B cell (primary cell): ENCODE results near the gene CAMK2G. TPM values are rescaled to one million over a fixed set of nuclear protein-coding genes. Genes with fewer than 3 reads are reported as not detected.

Experiments used
- ATAC-seq: fragments of 200-7000 bp; cut with Tn5 transposase; one replicate; pipeline ENCODE4 v1.10.0; 2021; ENCODE audit warnings: low read depth, mild to moderate bottlenecking, moderate number of reproducible peaks, moderate library complexity
- CTCF ChIA-PET: fragments of 350-600 bp; sonication (Branson Sonifier 250); formaldehyde crosslinking; loops from one replicate; lab custom pipeline; 2021; ENCODE audit warnings: antibody characterized with exemption, inconsistent platforms; lab: Charles Lee
- POLR2A ChIA-PET: fragments of 350-600 bp; sonication (Branson Sonifier 250); formaldehyde crosslinking; loops from one replicate; lab custom pipeline; 2021; ENCODE audit warnings: antibody characterized with exemption; lab: Charles Lee
- DNase-seq: peaks from one replicate; pipeline ENCODE4 v3.0.0; 2013
- H2AFZ ChIP-seq: 2 replicates; pipeline ENCODE4 v1.6.1; 2012; ENCODE audit warnings: mild to moderate bottlenecking, low read depth, low read length; ENCODE audit not compliant: insufficient read depth, poor library complexity, severe bottlenecking
- H3K27ac ChIP-seq, 2 donors: 1 replicate in 1 of 2; 2 replicates in 1 of 2; pipeline ENCODE4 v1.5.1; 2012 to 2013; ENCODE audit warnings: low read length in 2 of 2, mild to moderate bottlenecking in 2 of 2, moderate library complexity in 1 of 2
- H3K27me3 ChIP-seq, 4 experiments: fragments of 200-600 bp in 1 of 4; sonication (generic) in 1 of 4; replicated peaks in 1 of 4; 1 replicate in 2 of 4; 2 replicates in 2 of 4; pipeline versions ENCODE4 v1.6.1 to v1.7.0; 2013 to 2016; ENCODE audit warnings: low read length in 3 of 4, mild to moderate bottlenecking in 2 of 4, mixed read lengths in 1 of 4, moderate library complexity in 1 of 4; ENCODE audit not compliant: insufficient read depth in 4 of 4, control insufficient read depth in 3 of 4; ENCODE audit errors: control extremely low read depth in 1 of 4
- H3K36me3 ChIP-seq, 2 experiments: replicated peaks in 1 of 2; 1 replicate in 1 of 2; 2 replicates in 1 of 2; pipeline versions ENCODE4 v1.6.1 to v1.7.1; 2013; ENCODE audit warnings: low read length in 1 of 2; ENCODE audit not compliant: insufficient read depth in 2 of 2, control insufficient read depth in 1 of 2; ENCODE audit errors: control extremely low read depth in 1 of 2, extremely low read depth in 1 of 2
- H3K4me1 ChIP-seq, 2 donors: fragments of 200-600 bp in 1 of 2; sonication (generic) in 1 of 2; 1 replicate in 1 of 2; 2 replicates in 1 of 2; pipeline versions ENCODE4 v1.5.1 to v1.6.1; 2013 to 2017; ENCODE audit warnings: low read length in 2 of 2; ENCODE audit not compliant: control insufficient read depth in 2 of 2, insufficient read depth in 2 of 2
- H3K4me2 ChIP-seq: replicated peaks from 2 replicates; pipeline ENCODE3; 2012; ENCODE audit warnings: mild to moderate bottlenecking, low read depth, low read length; ENCODE audit not compliant: poor library complexity, severe bottlenecking
- H3K4me3 ChIP-seq, 5 experiments: fragments of 200-600 bp in 1 of 5; sonication (generic) in 1 of 5; 1 replicate in 3 of 5; 2 replicates in 2 of 5; pipeline versions ENCODE4 v1.5.1 to v1.7.0; 2011 to 2016; ENCODE audit warnings: low read length in 4 of 5, mild to moderate bottlenecking in 4 of 5, low read depth in 2 of 5, control low read depth in 1 of 5, moderate library complexity in 1 of 5; ENCODE audit not compliant: insufficient read depth in 1 of 5; ENCODE audit errors: control extremely low read depth in 1 of 5, extremely low read depth in 1 of 5
- H3K79me2 ChIP-seq: fragments of 200-600 bp; sonication (generic); one replicate; pipeline ENCODE4 v1.6.0; 2016; ENCODE audit warnings: low read length; ENCODE audit not compliant: control insufficient read depth, insufficient read depth
- H3K9ac ChIP-seq: fragments of 200-600 bp; sonication (generic); 2 replicates; pipeline ENCODE4 v1.6.1; 2017; ENCODE audit warnings: mild to moderate bottlenecking, low read length, moderate library complexity
- H3K9me3 ChIP-seq, 3 donors: one replicate each; pipeline versions ENCODE4 v1.6.1 to v1.7.1; 2013; ENCODE audit warnings: low read length in 2 of 3; ENCODE audit not compliant: control insufficient read depth in 2 of 3, insufficient read depth in 1 of 3; ENCODE audit errors: control extremely low read depth in 1 of 3
- H4K20me1 ChIP-seq: 2 replicates; pipeline ENCODE4 v1.6.0; 2012; ENCODE audit warnings: mild to moderate bottlenecking, low read length; ENCODE audit not compliant: insufficient read depth, control insufficient read depth, poor library complexity, severe bottlenecking
- H3K27ac Mint-ChIP-seq: one replicate; pipeline ENCODE4 v1.8.0; 2021; ENCODE audit warnings: mixed read lengths
- H3K27me3 Mint-ChIP-seq: one replicate; pipeline ENCODE4 v1.8.0; 2021; ENCODE audit warnings: mixed read lengths
- H3K4me1 Mint-ChIP-seq: one replicate; pipeline ENCODE4 v1.8.0; 2021; ENCODE audit warnings: mixed read lengths
- H3K4me3 Mint-ChIP-seq: one replicate; pipeline ENCODE4 v1.8.0; 2021; ENCODE audit warnings: mixed read lengths
- H3K9me3 Mint-ChIP-seq: one replicate; pipeline ENCODE4 v1.8.0; 2022; ENCODE audit warnings: mixed read lengths; ENCODE audit not compliant: insufficient read depth
- CTCF ChIP-seq: fragments of 200-600 bp; IDR thresholded peaks from one replicate; pipeline ENCODE4 v1.8.0; 2022; ENCODE audit warnings: antibody characterized with exemption, mild to moderate bottlenecking
- EZH2 ChIP-seq: IDR thresholded peaks from 2 replicates; pipeline ENCODE4 v1.6.1; 2012; ENCODE audit warnings: borderline replicate concordance, low read depth, mild to moderate bottlenecking, moderate library complexity, low read length; ENCODE audit not compliant: insufficient read depth, poor library complexity, severe bottlenecking
- WGBS: methylation state at CpG from one replicate; pipeline ENCODE4 v1.1.5; 2013; ENCODE audit warnings: missing lambda C conversion rate; ENCODE audit not compliant: insufficient coverage; 5-methylcytosine and 5-hydroxymethylcytosine counted together
- intact Hi-C: fragments of 100-400 bp; cut with micrococcal nuclease; formaldehyde crosslinking; loops from one replicate; pipeline ENCODE4 v1.10.0; 2022
- polyA plus RNA-seq: library from polyadenylated mRNA; depleted of rRNA; stranded (reverse); fragments of >200 nt; gene quantifications from 2 replicates; pipeline ENCODE4 v1.2.3, GENCODE V29; 2012
- total RNA-seq, 2 donors: library from RNA; stranded (reverse); fragments of 120-200 nt in 1 of 2; gene quantifications; 1 replicate in 1 of 2; 2 replicates in 1 of 2; pipeline versions ENCODE4 v1.2.3 to v1.2.4, GENCODE V29; 2013 to 2022

Gene CAMK2G
- total and polyA plus RNA-seq, 2 donors (not counting 1 experiment from before 2014, with no cell fraction given), result 42.7 to 48.7 TPM

DNA sequence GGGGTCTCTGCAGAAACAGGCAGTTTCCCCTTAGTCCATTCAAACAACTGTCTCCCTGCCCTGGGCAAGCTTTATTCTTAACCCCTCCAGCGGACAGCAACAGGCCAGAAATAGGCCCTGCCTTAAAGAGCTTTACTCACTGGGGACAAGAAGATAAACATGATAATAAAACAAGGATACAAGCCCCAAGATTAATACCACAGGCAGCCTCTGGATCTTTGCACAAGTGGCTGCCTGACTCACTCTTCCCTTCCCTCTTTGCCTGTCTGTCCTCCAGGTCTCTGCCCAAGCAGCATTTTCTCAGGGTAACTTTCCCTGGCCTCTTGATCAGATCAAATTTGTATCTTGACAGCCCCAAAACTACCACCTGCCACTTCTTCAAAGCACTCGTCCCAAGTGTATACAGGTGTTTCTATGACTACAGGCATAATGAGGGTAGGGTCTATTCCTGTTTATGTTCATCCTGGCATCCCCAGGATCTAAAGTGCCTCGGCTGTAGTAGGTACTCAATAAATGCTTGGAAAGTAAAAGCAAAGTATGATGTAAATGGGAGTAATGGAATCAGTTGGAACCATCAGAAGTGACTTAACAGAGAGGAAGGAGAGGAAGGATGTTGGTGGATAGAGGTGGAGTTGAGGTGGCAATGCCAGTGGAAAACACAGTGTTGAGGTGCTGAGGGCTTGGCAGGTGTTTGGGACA is 7.0 kb upstream of the CAMK2G start:
- no peaks in the 10 kb centered on the region for H3K27me3 ChIP-seq
- H4K20me1 ChIP-seq, result no peaks in the 10 kb centered on the region
- no peak overlapping the region for H3K4me3 ChIP-seq
- H3K79me2 ChIP-seq, result no peaks in the 10 kb centered on the region
- H3K4me3 Mint-ChIP-seq, result no peak overlapping the region
- peaks cover 16% of the 10 kb centered on the region for H3K4me1 Mint-ChIP-seq
- H3K4me2 ChIP-seq, result no peak overlapping the region
- H3K27me3 Mint-ChIP-seq, result no peaks in the 10 kb centered on the region
- TF ChIP-seq CTCF (no peak), EZH2 (no peak)
- CTCF ChIA-PET, result interaction anchor here (2.8 to 16.5 kb wide), 5 partner anchors 16 to 200 kb away, joined by 11 to 498 read pairs (median 57); no protein-coding TSS in a partner anchor
- H3K9ac ChIP-seq, result no peak overlapping the region
- intact Hi-C loops, result no loop called here
- WGBS, result 83% methylated on average over 2 of the region's 3 CpGs
- POLR2A ChIA-PET, result no interaction called here
- no peak overlapping the region for H3K27ac ChIP-seq
- no peak overlapping the region for H2AFZ ChIP-seq
- H3K36me3 ChIP-seq, result no peaks in the 10 kb centered on the region
- H3K9me3 ChIP-seq, result no peaks in the 10 kb centered on the region
- ATAC-seq (no peak), DNase-seq (no peak)
- peaks cover 8 to 13% of the 10 kb centered on the region in 2 donors for H3K4me1 ChIP-seq
- no peak overlapping the region for H3K27ac Mint-ChIP-seq
- no peaks in the 10 kb centered on the region for H3K9me3 Mint-ChIP-seq
